Measurements from ENCODE around the gene MESP2.

MESP2 gene

DNA sequence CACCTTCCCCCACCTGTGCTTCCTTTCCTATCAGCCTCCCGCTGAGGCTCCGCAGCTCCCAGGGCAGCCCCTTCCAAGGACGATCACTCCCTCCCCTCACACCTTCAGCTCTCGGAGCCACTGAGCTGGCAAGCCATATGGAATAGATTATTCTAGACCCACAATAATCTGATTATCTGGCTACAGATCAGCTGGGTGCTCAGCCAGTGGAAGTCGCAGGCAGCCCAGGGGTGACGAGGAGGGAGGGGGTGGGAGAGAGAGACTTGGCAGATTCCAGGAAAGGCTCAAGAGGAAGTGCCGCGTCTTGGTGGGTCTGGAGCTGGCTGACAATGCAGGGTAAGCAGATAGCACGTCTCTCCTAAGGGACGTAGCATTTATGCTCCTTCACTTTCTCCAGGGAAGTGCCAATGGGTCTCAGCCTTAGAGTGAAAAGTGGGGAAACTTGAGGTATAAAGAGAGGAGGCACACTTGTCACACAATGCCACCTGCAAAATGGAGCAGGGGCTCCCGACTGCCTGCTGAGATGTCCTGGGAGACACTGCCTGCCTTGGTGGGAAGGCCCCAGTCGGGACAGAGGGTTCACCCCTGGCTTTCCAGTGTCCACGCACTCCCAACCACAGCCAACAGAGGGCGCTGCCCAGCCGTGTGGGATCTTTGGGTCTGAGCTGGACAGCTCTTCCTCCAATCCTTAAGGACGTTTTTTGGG lies 15.7 kb upstream of the MESP2 start:
- Histone ChIP-seq H3K4me3 (ENCODE audit: low read depth, low read length) (no peak overlapping the region), H4K8ac (ENCODE audit: low read depth, low read length) (no peak overlapping the region), H2AK5ac (ENCODE audit: low read length) (no peak overlapping the region), H3K23ac (ENCODE audit: low read length) (no peak overlapping the region), H4K91ac (ENCODE audit: low read depth, low read length) (no peak overlapping the region), H2BK12ac (ENCODE audit: low read length) (no peak overlapping the region), H2BK120ac (ENCODE audit: insufficient read depth, low read length, poor library complexity) (no peak overlapping the region), H3K9ac (ENCODE audit: low read length) (no peak overlapping the region), H3K4me2 (ENCODE audit: low read length) (no peak overlapping the region), H3K79me1 (ENCODE audit: low read length) (peaks cover 3% of the 10 kb centered on the region), H3K4ac (ENCODE audit: low read depth, low read length) (no peak overlapping the region), H3K79me2 (ENCODE audit: control insufficient read depth, insufficient read depth, low read length, poor library complexity) (no peaks in the 10 kb centered on the region), H2BK5ac (ENCODE audit: low read depth, low read length, poor library complexity) (no peak overlapping the region), H3K18ac (ENCODE audit: low read length) (no peak overlapping the region), H3K14ac (ENCODE audit: low read length) (no peak overlapping the region), H2AFZ (ENCODE audit: insufficient read depth, low read length, poor library complexity) (no peak overlapping the region), H3K27ac (ENCODE audit: low read depth, low read length) (no peak overlapping the region), H3K27me3 (ENCODE audit: insufficient read depth, low read length) (no peaks in the 10 kb centered on the region), H4K12ac (ENCODE audit: low read depth, low read length) (no peak overlapping the region), H3K9me3 (ENCODE audit: insufficient read depth, low read depth, low read length) (no peaks in the 10 kb centered on the region), H3K36me3 (ENCODE audit: control insufficient read depth in 1 of 2, insufficient read depth in 2 of 2, low read length in 2 of 2) (no peaks in the 10 kb centered on the region), H3K4me1 (ENCODE audit: control insufficient read depth in 1 of 2, insufficient read depth in 2 of 2, low read length in 2 of 2) (peaks cover 6 to 15% of the 10 kb centered on the region in 2 experiments)
- WGBS (ENCODE audit: extremely low coverage, insufficient coverage, insufficient read length), result no CpG with 5 or more reads among the region's 16 CpGs
- peak; percentile 55 to 92 for DNase-seq

DNA sequence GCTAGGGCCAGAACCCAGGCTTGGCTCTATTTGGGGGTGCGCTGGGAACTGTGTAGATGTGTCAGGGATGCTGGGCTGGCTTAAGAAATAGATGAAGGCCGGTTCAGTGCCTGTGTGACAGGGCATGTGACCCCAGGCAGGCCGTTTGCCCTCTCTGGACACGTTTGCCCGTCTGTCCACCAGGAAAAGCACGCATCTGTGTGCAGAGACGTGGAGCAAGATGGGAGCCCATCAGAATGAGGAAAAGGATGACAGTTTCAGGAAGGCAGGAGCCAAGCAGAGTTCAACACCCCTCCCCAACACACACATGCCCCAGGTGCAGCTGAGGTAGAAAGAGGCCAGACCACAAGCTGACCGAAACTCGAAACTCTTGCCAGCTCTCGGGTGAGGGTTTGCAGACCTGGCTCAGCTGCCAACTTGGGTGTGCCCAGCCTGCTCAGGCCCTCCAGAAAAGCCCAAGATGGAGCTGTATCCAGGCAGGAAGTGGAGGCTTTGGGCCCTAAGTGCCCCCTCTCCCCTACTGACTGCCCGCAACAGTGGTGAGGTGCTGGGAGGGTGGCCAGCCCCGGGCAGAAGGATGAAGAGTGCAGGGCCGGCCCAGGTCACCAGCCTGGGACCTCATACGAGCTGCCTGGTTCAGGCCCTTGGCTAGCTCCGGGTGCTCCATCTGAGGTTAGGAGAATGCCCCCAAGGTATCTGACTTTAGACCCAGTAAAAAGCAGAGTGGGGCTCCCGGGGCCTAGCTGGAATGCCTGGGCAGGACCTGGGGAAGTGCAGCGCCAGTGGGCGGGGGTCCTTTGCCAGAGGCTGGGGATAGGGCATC lies 14.9 kb upstream of the MESP2 start:
- H3K9me3 ChIP-seq (ENCODE audit: insufficient read depth, low read depth, low read length), result no peaks in the 10 kb centered on the region
- H3K4me3 ChIP-seq (ENCODE audit: low read depth, low read length), result no peak overlapping the region
- H3K27me3 ChIP-seq (ENCODE audit: insufficient read depth, low read length), result no peaks in the 10 kb centered on the region
- no peak overlapping the region for H2BK120ac ChIP-seq (ENCODE audit: insufficient read depth, low read length, poor library complexity)
- no peak overlapping the region for H2BK5ac ChIP-seq (ENCODE audit: low read depth, low read length, poor library complexity)
- no peak overlapping the region for H4K8ac ChIP-seq (ENCODE audit: low read depth, low read length)
- WGBS (ENCODE audit: extremely low coverage, insufficient coverage, insufficient read length), result no CpG with 5 or more reads among the region's 18 CpGs
- no peak overlapping the region for H3K4ac ChIP-seq (ENCODE audit: low read depth, low read length)
- no peak overlapping the region for H3K18ac ChIP-seq (ENCODE audit: low read length)
- H3K4me1 ChIP-seq (ENCODE audit: control insufficient read depth in 1 of 2, insufficient read depth in 2 of 2, low read length in 2 of 2), result peaks cover 0 to 10% of the 10 kb centered on the region in 2 experiments
- no peak overlapping the region for H4K12ac ChIP-seq (ENCODE audit: low read depth, low read length)
- H3K79me2 ChIP-seq (ENCODE audit: control insufficient read depth, insufficient read depth, low read length, poor library complexity), result no peaks in the 10 kb centered on the region
- no peak overlapping the region for H2BK12ac ChIP-seq (ENCODE audit: low read length)
- H2AK5ac ChIP-seq (ENCODE audit: low read length), result no peak overlapping the region
- no peak overlapping the region for H3K4me2 ChIP-seq (ENCODE audit: low read length)
- H4K91ac ChIP-seq (ENCODE audit: low read depth, low read length), result no peak overlapping the region
- no peak overlapping the region for H2AFZ ChIP-seq (ENCODE audit: insufficient read depth, low read length, poor library complexity)
- no peaks in the 10 kb centered on the region for H3K36me3 ChIP-seq (ENCODE audit: control insufficient read depth in 1 of 2, insufficient read depth in 2 of 2, low read length in 2 of 2)
- H3K79me1 ChIP-seq (ENCODE audit: low read length), result no peaks in the 10 kb centered on the region
- no peak overlapping the region for H3K9ac ChIP-seq (ENCODE audit: low read length)
- no peak overlapping the region for H3K14ac ChIP-seq (ENCODE audit: low read length)
- no peak overlapping the region for H3K23ac ChIP-seq (ENCODE audit: low read length)
- no peak overlapping the region for H3K27ac ChIP-seq (ENCODE audit: low read depth, low read length)
- no peak for DNase-seq

DNA sequence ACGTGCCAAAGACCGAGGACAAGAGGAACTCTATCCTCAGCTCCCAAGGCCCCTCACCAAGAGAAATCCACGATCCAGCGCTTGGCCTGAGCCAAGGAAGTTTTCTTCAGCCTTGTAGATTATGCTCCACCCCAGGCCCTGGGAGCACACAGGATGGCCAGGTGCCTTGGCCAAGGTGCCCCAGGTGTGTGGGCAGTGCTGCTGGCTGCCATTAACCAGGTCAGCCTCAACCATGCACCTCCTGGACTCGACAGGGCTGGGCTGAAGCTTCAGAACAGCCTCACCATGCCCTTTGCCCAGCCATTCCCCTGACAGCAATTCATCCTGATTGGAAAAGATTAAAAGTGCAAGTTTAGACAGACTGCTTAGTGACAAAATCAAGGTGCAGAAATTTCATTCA lies 14.2 kb upstream of the MESP2 start:
- Histone ChIP-seq H3K27ac (ENCODE audit: low read depth, low read length) (no peak overlapping the region), H3K4me2 (ENCODE audit: low read length) (no peak overlapping the region), H3K27me3 (ENCODE audit: insufficient read depth, low read length) (no peaks in the 10 kb centered on the region), H3K4me1 (ENCODE audit: control insufficient read depth in 1 of 2, insufficient read depth in 2 of 2, low read length in 2 of 2) (peaks cover 0 to 10% of the 10 kb centered on the region in 2 experiments), H3K18ac (ENCODE audit: low read length) (no peak overlapping the region), H2BK120ac (ENCODE audit: insufficient read depth, low read length, poor library complexity) (no peak overlapping the region), H3K9ac (ENCODE audit: low read length) (no peak overlapping the region), H3K79me2 (ENCODE audit: control insufficient read depth, insufficient read depth, low read length, poor library complexity) (no peaks in the 10 kb centered on the region), H4K8ac (ENCODE audit: low read depth, low read length) (no peak overlapping the region), H3K79me1 (ENCODE audit: low read length) (no peaks in the 10 kb centered on the region), H3K4ac (ENCODE audit: low read depth, low read length) (no peak overlapping the region), H3K14ac (ENCODE audit: low read length) (no peak overlapping the region), H2BK12ac (ENCODE audit: low read length) (no peak overlapping the region), H3K36me3 (ENCODE audit: control insufficient read depth in 1 of 2, insufficient read depth in 2 of 2, low read length in 2 of 2) (no peaks in the 10 kb centered on the region), H3K23ac (ENCODE audit: low read length) (no peak overlapping the region), H2BK5ac (ENCODE audit: low read depth, low read length, poor library complexity) (no peak overlapping the region), H3K9me3 (ENCODE audit: insufficient read depth, low read depth, low read length) (no peaks in the 10 kb centered on the region), H2AFZ (ENCODE audit: insufficient read depth, low read length, poor library complexity) (no peak overlapping the region), H4K91ac (ENCODE audit: low read depth, low read length) (no peak overlapping the region), H4K12ac (ENCODE audit: low read depth, low read length) (no peak overlapping the region), H2AK5ac (ENCODE audit: low read length) (no peak overlapping the region), H3K4me3 (ENCODE audit: low read depth, low read length) (no peak overlapping the region)
- DNase-seq, result no peak
- no CpG with 5 or more reads among the region's 5 CpGs for WGBS (ENCODE audit: extremely low coverage, insufficient coverage, insufficient read length)

DNA sequence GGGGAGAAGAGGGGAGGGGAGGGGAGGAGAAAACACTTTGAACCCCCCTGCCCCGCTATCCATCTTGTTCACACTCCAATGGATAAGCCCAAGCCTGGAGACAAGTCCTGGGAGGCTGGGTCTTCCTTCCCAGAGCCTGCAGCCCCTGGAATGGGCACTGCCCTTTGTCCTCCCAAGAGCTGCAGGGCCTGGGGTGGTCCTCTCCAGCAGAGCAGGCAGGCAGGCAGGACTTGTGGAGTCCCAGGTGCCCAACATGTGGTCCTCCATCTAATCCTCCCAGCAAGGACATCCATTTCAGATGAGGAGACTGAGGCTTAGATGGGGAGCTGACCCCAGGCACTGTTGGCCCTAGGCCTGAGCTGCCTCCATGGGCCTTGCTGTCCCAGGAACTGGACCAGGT lies 10.4 kb upstream of the MESP2 start:
- H3K4me1 ChIP-seq (ENCODE audit: control insufficient read depth in 1 of 2, insufficient read depth in 2 of 2, low read length in 2 of 2), result peaks cover 0 to 5% of the 10 kb centered on the region in 2 experiments
- no peaks in the 10 kb centered on the region for H3K9me3 ChIP-seq (ENCODE audit: insufficient read depth, low read depth, low read length)
- DNase-seq, result no peak
- H2AFZ ChIP-seq (ENCODE audit: insufficient read depth, low read length, poor library complexity), result no peak overlapping the region
- H3K36me3 ChIP-seq (ENCODE audit: control insufficient read depth in 1 of 2, insufficient read depth in 2 of 2, low read length in 2 of 2), result no peaks in the 10 kb centered on the region
- no peak overlapping the region for H2AK5ac ChIP-seq (ENCODE audit: low read length)
- no peak overlapping the region for H2BK12ac ChIP-seq (ENCODE audit: low read length)
- no peak overlapping the region for H4K91ac ChIP-seq (ENCODE audit: low read depth, low read length)
- no CpG with 5 or more reads among the region's 1 CpG for WGBS (ENCODE audit: extremely low coverage, insufficient coverage, insufficient read length)
- H3K27ac ChIP-seq (ENCODE audit: low read depth, low read length), result no peak overlapping the region
- H3K4me3 ChIP-seq (ENCODE audit: low read depth, low read length), result no peak overlapping the region
- H3K18ac ChIP-seq (ENCODE audit: low read length), result no peak overlapping the region
- H3K4me2 ChIP-seq (ENCODE audit: low read length), result no peak overlapping the region
- H4K8ac ChIP-seq (ENCODE audit: low read depth, low read length), result no peak overlapping the region
- no peak overlapping the region for H3K4ac ChIP-seq (ENCODE audit: low read depth, low read length)
- H3K14ac ChIP-seq (ENCODE audit: low read length), result no peak overlapping the region
- no peak overlapping the region for H3K23ac ChIP-seq (ENCODE audit: low read length)
- H3K9ac ChIP-seq (ENCODE audit: low read length), result no peak overlapping the region
- H2BK5ac ChIP-seq (ENCODE audit: low read depth, low read length, poor library complexity), result no peak overlapping the region
- no peaks in the 10 kb centered on the region for H3K27me3 ChIP-seq (ENCODE audit: insufficient read depth, low read length)
- no peaks in the 10 kb centered on the region for H3K79me1 ChIP-seq (ENCODE audit: low read length)
- no peaks in the 10 kb centered on the region for H3K79me2 ChIP-seq (ENCODE audit: control insufficient read depth, insufficient read depth, low read length, poor library complexity)
- H2BK120ac ChIP-seq (ENCODE audit: insufficient read depth, low read length, poor library complexity), result no peak overlapping the region
- H4K12ac ChIP-seq (ENCODE audit: low read depth, low read length), result no peak overlapping the region
